H9 (cell line): ENCODE results near the gene IGFBP1. TPM values are rescaled to one million over a fixed set of nuclear protein-coding genes. Genes with fewer than 3 reads are reported as not detected.

Experiments
- DNase-seq: peaks from one replicate; pipeline ENCODE4 v3.0.0-alpha.2; 2017
- H2AFZ ChIP-seq: one replicate; pipeline ENCODE4 v1.6.1; 2013; ENCODE audit warnings: mild to moderate bottlenecking, low read length, control low read depth, moderate library complexity
- H2AK5ac ChIP-seq: 2 replicates; pipeline ENCODE4 v1.6.1; 2013; ENCODE audit warnings: low read length, control low read depth, mixed read lengths; ENCODE audit not compliant: insufficient read length
- H2BK120ac ChIP-seq: one replicate; pipeline ENCODE4 v1.6.1; 2013; ENCODE audit warnings: low read depth, mild to moderate bottlenecking, low read length, control low read depth, inconsistent platforms; ENCODE audit not compliant: poor library complexity, severe bottlenecking
- H2BK12ac ChIP-seq: 2 replicates; pipeline ENCODE4 v1.6.1; 2013; ENCODE audit warnings: low read length, control low read depth, mixed read lengths, low read depth; ENCODE audit not compliant: insufficient read length
- H2BK15ac ChIP-seq: 2 replicates; pipeline ENCODE4 v1.6.1; 2013; ENCODE audit warnings: low read depth, low read length, control low read depth
- H2BK20ac ChIP-seq: one replicate; pipeline ENCODE4 v1.6.1; 2013; ENCODE audit warnings: low read depth, mild to moderate bottlenecking, low read length, control low read depth, inconsistent platforms; ENCODE audit not compliant: poor library complexity, severe bottlenecking
- H2BK5ac ChIP-seq: 2 replicates; pipeline ENCODE4 v1.6.1; 2013; ENCODE audit warnings: low read length, control low read depth, mixed read lengths; ENCODE audit not compliant: insufficient read length
- H3K14ac ChIP-seq: 2 replicates; pipeline ENCODE4 v1.6.1; 2013; ENCODE audit warnings: low read length, control low read depth; ENCODE audit not compliant: insufficient read depth
- H3K18ac ChIP-seq: 2 replicates; pipeline ENCODE4 v1.6.1; 2013; ENCODE audit warnings: low read depth, mild to moderate bottlenecking, mixed read lengths, low read length, control low read depth; ENCODE audit not compliant: insufficient read length
- H3K23ac ChIP-seq: 2 replicates; pipeline ENCODE4 v1.6.1; 2013; ENCODE audit warnings: low read length, control low read depth, mixed read lengths, low read depth; ENCODE audit not compliant: insufficient read length
- H3K23me2 ChIP-seq: 2 replicates; pipeline ENCODE4 v1.6.1; 2013; ENCODE audit warnings: low read depth, mild to moderate bottlenecking, mixed read lengths, low read length, control low read depth; ENCODE audit not compliant: insufficient read length, poor library complexity, severe bottlenecking
- H3K27ac ChIP-seq: 2 replicates; pipeline ENCODE4 v1.5.1; 2013; ENCODE audit warnings: low read length, control low read depth, mixed read lengths, low read depth; ENCODE audit not compliant: insufficient read length
- H3K27me3 ChIP-seq: 2 replicates; pipeline ENCODE4 v1.6.1; 2013; ENCODE audit warnings: low read length, control low read depth, inconsistent platforms; ENCODE audit not compliant: insufficient read depth
- H3K4ac ChIP-seq: 2 replicates; pipeline ENCODE4 v1.6.1; 2013; ENCODE audit warnings: low read depth, mild to moderate bottlenecking, control low read depth, inconsistent platforms, low read length, moderate library complexity
- H3K4me1 ChIP-seq: 2 replicates; pipeline ENCODE4 v1.6.1; 2013; ENCODE audit warnings: low read length, control low read depth, inconsistent platforms; ENCODE audit not compliant: insufficient read depth
- H3K4me2 ChIP-seq: 2 replicates; pipeline ENCODE4 v1.6.1; 2013; ENCODE audit warnings: low read length, control low read depth, mixed read lengths; ENCODE audit not compliant: insufficient read length, insufficient read depth
- H3K56ac ChIP-seq: 2 replicates; pipeline ENCODE4 v1.6.1; 2013; ENCODE audit warnings: low read depth, mild to moderate bottlenecking, mixed read lengths, low read length, control low read depth; ENCODE audit not compliant: insufficient read length
- H3K79me1 ChIP-seq: 2 replicates; pipeline ENCODE4 v1.6.1; 2013; ENCODE audit warnings: low read depth, mild to moderate bottlenecking, moderate library complexity, low read length, control low read depth, inconsistent platforms; ENCODE audit not compliant: insufficient read depth, poor library complexity, severe bottlenecking
- H3K79me2 ChIP-seq: 2 replicates; pipeline ENCODE4 v1.6.1; 2013; ENCODE audit warnings: low read length, control low read depth, inconsistent platforms; ENCODE audit not compliant: insufficient read depth
- H3K9ac ChIP-seq: 2 replicates; pipeline ENCODE4 v1.6.1; 2013; ENCODE audit warnings: low read length, control low read depth, mixed read lengths; ENCODE audit not compliant: insufficient read length; ENCODE audit errors: extremely low read depth
- H3K9me3 ChIP-seq: one replicate; pipeline ENCODE4 v1.6.1; 2013; ENCODE audit warnings: low read depth, low read length, inconsistent platforms; ENCODE audit not compliant: control insufficient read depth
- H3T11ph ChIP-seq: one replicate; pipeline ENCODE4 v1.6.1; 2013; ENCODE audit warnings: mild to moderate bottlenecking, low read length, control low read depth, inconsistent platforms
- H4K20me1 ChIP-seq: one replicate; pipeline ENCODE4 v1.6.1; 2013; ENCODE audit not compliant: control insufficient read depth, insufficient read length, insufficient read depth
- H4K5ac ChIP-seq: 2 replicates; pipeline ENCODE4 v1.6.1; 2013; ENCODE audit warnings: low read depth, mild to moderate bottlenecking, mixed read lengths, low read length, control low read depth; ENCODE audit not compliant: insufficient read length
- H4K8ac ChIP-seq: replicated peaks from 2 replicates; pipeline ENCODE4 v1.6.1; 2013; ENCODE audit warnings: low read length, control low read depth, mixed read lengths, low read depth; ENCODE audit not compliant: insufficient read length
- H4K91ac ChIP-seq: 2 replicates; pipeline ENCODE4 v1.6.1; 2013; ENCODE audit warnings: low read depth, mild to moderate bottlenecking, moderate library complexity, mixed read lengths, low read length, control low read depth; ENCODE audit not compliant: insufficient read length
- H3K27ac Mint-ChIP-seq, 3 experiments: 2 replicates in 2 of 3; 3 replicates in 1 of 3; pipeline ENCODE4 v1.8.0; 2020 to 2021; ENCODE audit warnings: mixed read lengths in 3 of 3, mild to moderate bottlenecking in 1 of 3, moderate library complexity in 1 of 3
- H3K27me3 Mint-ChIP-seq: 2 replicates; pipeline ENCODE4 v1.8.0; 2021; ENCODE audit warnings: low read depth, mild to moderate bottlenecking, moderate library complexity, mixed read lengths
- H3K36me3 Mint-ChIP-seq, 3 experiments: 2 replicates in 2 of 3; 3 replicates in 1 of 3; pipeline ENCODE4 v1.8.0; 2020 to 2021; ENCODE audit warnings: low read depth in 3 of 3, mixed read lengths in 3 of 3; ENCODE audit not compliant: insufficient read depth in 1 of 3
- H3K4me1 Mint-ChIP-seq, 2 experiments: 2 replicates each; pipeline ENCODE4 v1.8.0; 2020; ENCODE audit warnings: mixed read lengths in 2 of 2
- H3K4me3 Mint-ChIP-seq, 2 experiments: 2 replicates in 1 of 2; 3 replicates in 1 of 2; pipeline ENCODE4 v1.8.0; 2020 to 2021; ENCODE audit warnings: mild to moderate bottlenecking in 2 of 2, mixed read lengths in 2 of 2, moderate library complexity in 1 of 2
- H3K9me3 Mint-ChIP-seq, 2 experiments: 2 replicates in 1 of 2; 3 replicates in 1 of 2; pipeline ENCODE4 v1.8.0; 2020; ENCODE audit warnings: mild to moderate bottlenecking in 2 of 2, mixed read lengths in 2 of 2, moderate library complexity in 1 of 2
- CTCF ChIP-seq: fragments of 200-600 bp; sonication (generic); conservative IDR thresholded peaks from 3 replicates; pipeline ENCODE4 v1.8.0; 2021; ENCODE audit warnings: antibody characterized with exemption, mild to moderate bottlenecking
- WGBS: extraction: QIAGEN DNeasy Blood & Tissue Kit; methylation state at CpG from one replicate; pipeline ENCODE4 v1.1.7; 2013; ENCODE audit warnings: missing lambda C conversion rate, low lambda C conversion rate, mixed read lengths; ENCODE audit not compliant: insufficient read length; ENCODE audit errors: extremely low coverage; 5-methylcytosine and 5-hydroxymethylcytosine counted together
- total RNA-seq: library from RNA; stranded (reverse); gene quantifications from 2 replicates; pipeline ENCODE4 v1.2.1, GENCODE V29; 2021

Gene IGFBP1
- total RNA-seq, 1 experiment from 2014 or later: not detected

DNA sequence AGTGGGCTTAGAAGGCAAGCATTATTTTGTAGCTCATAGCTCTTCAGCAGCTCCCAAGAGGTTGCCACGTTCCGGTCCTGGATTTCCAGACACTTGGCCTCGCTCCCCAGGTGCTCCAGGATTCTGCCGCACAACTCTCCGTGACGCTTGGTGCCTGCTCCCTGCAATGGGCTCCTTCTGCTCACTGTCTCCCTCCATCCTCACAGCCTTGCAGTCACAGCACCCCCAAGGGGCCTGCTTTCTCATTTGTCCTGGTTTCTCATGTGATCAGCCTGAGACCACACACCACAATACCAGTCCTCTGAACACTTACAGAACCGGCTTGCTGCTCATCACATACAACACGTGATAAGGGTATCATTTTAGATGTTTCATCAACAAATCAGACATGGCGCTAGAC, 23.0 kb downstream of the IGFBP1 start:
- Histone ChIP-seq H3K79me2 (no peaks in the 10 kb centered on the region), H4K8ac (no peak overlapping the region), H3K27ac (no peak overlapping the region), H2BK12ac (no peak overlapping the region), H2AK5ac (no peak overlapping the region), H3K27me3 (no peaks in the 10 kb centered on the region), H3K23ac (no peak overlapping the region), H3K23me2 (no peaks in the 10 kb centered on the region), H4K20me1 (no peaks in the 10 kb centered on the region), H3K79me1 (no peaks in the 10 kb centered on the region), H2BK20ac (no peak overlapping the region), H3K4me1 (no peaks in the 10 kb centered on the region), H2BK5ac (no peak overlapping the region), H4K91ac (no peak overlapping the region), H3K56ac (no peak overlapping the region), H3K9me3 (no peaks in the 10 kb centered on the region), H3K18ac (no peak overlapping the region), H4K5ac (no peak overlapping the region), H3K14ac (no peak overlapping the region), H3T11ph (no peak overlapping the region), H2AFZ (no peak overlapping the region), H3K4ac (no peak overlapping the region), H3K4me2 (no peak overlapping the region), H3K9ac (no peak overlapping the region), H2BK120ac (no peak overlapping the region), H2BK15ac (no peak overlapping the region)
- no CpG with 5 or more reads among the region's 9 CpGs for WGBS
- Mint-ChIP-seq H3K27me3 (peaks cover 23% of the 10 kb centered on the region), H3K27ac (no peak overlapping the region), H3K4me3 (no peak overlapping the region), H3K9me3 (peaks cover 0 to 2% of the 10 kb centered on the region in 2 experiments; a peak in 1 of 5 replicates), H3K36me3 (peaks cover 0 to 17% (median 2%) of the 10 kb centered on the region in 3 experiments; a peak in 2 of 7 replicates), H3K4me1 (peaks cover under 1% of the 10 kb centered on the region in 2 experiments; a peak in 3 of 4 replicates)
- no peak for TF ChIP-seq CTCF
- no peak for DNase-seq
